Neural cell (in vitro differentiated cells): Measurements from ENCODE around the gene PTPN21. TPM values are rescaled to one million over a fixed set of nuclear protein-coding genes. Genes with fewer than 3 reads are reported as not detected.

Experiments
- H2AFZ ChIP-seq: fragments of 200-600, 300-800 bp; sonication (generic), shearing (Covaris generic); 2 replicates; pipeline ENCODE4 v1.6.0; 2014; ENCODE audit warnings: low read depth, mild to moderate bottlenecking, antibody characterized with exemption, low read length, moderate library complexity
- H3F3A ChIP-seq: fragments of 200-600 bp; shearing (Covaris generic); 2 replicates; pipeline ENCODE4 v1.6.1; 2016; ENCODE audit warnings: mild to moderate bottlenecking, moderate library complexity, mixed read lengths, antibody characterized with exemption, low read length; ENCODE audit not compliant: insufficient read depth, poor library complexity, severe bottlenecking
- H3K27ac ChIP-seq: fragments of 200-600, 300-800 bp; sonication (generic), shearing (Covaris generic); 2 replicates; pipeline ENCODE4 v1.5.1; 2014; ENCODE audit warnings: mild to moderate bottlenecking, low read length, moderate library complexity
- H3K27me3 ChIP-seq: fragments of 300-800, 200-600 bp; sonication (generic), shearing (Covaris generic); 2 replicates; pipeline ENCODE4 v1.6.0; 2014; ENCODE audit warnings: mild to moderate bottlenecking, low read depth, low read length, moderate library complexity; ENCODE audit not compliant: insufficient read depth
- H3K36me3 ChIP-seq: fragments of 300-800, 200-600 bp; sonication (generic), shearing (Covaris generic); 2 replicates; pipeline ENCODE4 v1.5.1; 2014; ENCODE audit warnings: mild to moderate bottlenecking, antibody characterized with exemption, low read length, moderate library complexity; ENCODE audit not compliant: insufficient read depth
- H3K4me2 ChIP-seq: fragments of 300-800, 200-600 bp; sonication (generic), shearing (Covaris generic); 2 replicates; pipeline ENCODE4 v1.6.0; 2014; ENCODE audit warnings: mild to moderate bottlenecking, low read length
- H3K4me3 ChIP-seq: fragments of 300-800, 200-600 bp; sonication (generic), shearing (Covaris generic); 2 replicates; pipeline ENCODE4 v1.5.1; 2014; ENCODE audit warnings: mild to moderate bottlenecking, low read length, moderate library complexity
- H3K79me2 ChIP-seq: fragments of 200-600 bp; shearing (Covaris generic); replicated peaks from 2 replicates; pipeline ENCODE4 v1.6.0; 2014; ENCODE audit warnings: mild to moderate bottlenecking, low read length, moderate library complexity; ENCODE audit not compliant: insufficient read depth
- H3K9ac ChIP-seq: fragments of 300-800, 200-600 bp; sonication (generic), shearing (Covaris generic); 2 replicates; pipeline ENCODE4 v1.6.1; 2016; ENCODE audit warnings: mild to moderate bottlenecking, low read length, mixed read lengths
- H3K9me2 ChIP-seq: fragments of 200-600 bp; shearing (Covaris generic); 2 replicates; pipeline ENCODE4 v1.6.1; 2016; ENCODE audit warnings: mild to moderate bottlenecking, low read length, mixed read lengths; ENCODE audit not compliant: insufficient read depth
- H3K9me3 ChIP-seq: fragments of 200-600, 300-800 bp; sonication (generic), shearing (Covaris generic); 2 replicates; pipeline ENCODE4 v1.6.1; 2016; ENCODE audit warnings: mild to moderate bottlenecking, mixed run types, low read length, moderate library complexity, mixed read lengths
- H4K20me1 ChIP-seq: fragments of 200-600 bp; shearing (Covaris generic); 2 replicates; pipeline ENCODE4 v1.6.1; 2016; ENCODE audit warnings: mild to moderate bottlenecking, mixed run types; ENCODE audit not compliant: insufficient read depth
- CTCF ChIP-seq: fragments of 450-650 bp; IDR thresholded peaks from 2 replicates; pipeline ENCODE4 v1.5.1; 2014; ENCODE audit warnings: antibody characterized with exemption, mild to moderate bottlenecking, moderate library complexity; ENCODE audit not compliant: poor library complexity, severe bottlenecking
- EP300 ChIP-seq: fragments of 450-650 bp; conservative IDR thresholded peaks from 2 replicates; pipeline ENCODE4 v1.6.1; 2014; ENCODE audit warnings: antibody characterized with exemption, mild to moderate bottlenecking, moderate library complexity; ENCODE audit not compliant: poor library complexity, severe bottlenecking
- EZH2 ChIP-seq: fragments of 200-600, 300-800 bp; shearing (Covaris generic), sonication (generic); IDR thresholded peaks from 2 replicates; pipeline ENCODE4 v1.6.1; 2014; ENCODE audit warnings: antibody characterized with exemption, low read length, borderline replicate concordance, mild to moderate bottlenecking; ENCODE audit not compliant: insufficient read depth, poor library complexity, severe bottlenecking
- MXI1 ChIP-seq: fragments of 450-650 bp; conservative IDR thresholded peaks from 2 replicates; pipeline ENCODE4 v1.6.1; 2014; ENCODE audit warnings: antibody characterized with exemption, mild to moderate bottlenecking; ENCODE audit not compliant: poor library complexity, severe bottlenecking
- POLR2AphosphoS5 ChIP-seq: IDR thresholded peaks from 2 replicates; pipeline ENCODE4 v1.6.1; 2012
- RAD21 ChIP-seq: fragments of 450-650 bp; conservative IDR thresholded peaks from 2 replicates; pipeline ENCODE4 v1.6.1; 2014; ENCODE audit warnings: antibody characterized with exemption, mild to moderate bottlenecking, moderate library complexity
- SMC3 ChIP-seq: fragments of 450-650 bp; conservative IDR thresholded peaks from 2 replicates; pipeline ENCODE4 v1.6.1; 2014; ENCODE audit warnings: antibody characterized with exemption, mild to moderate bottlenecking, moderate library complexity; ENCODE audit not compliant: poor library complexity
- TAF1 ChIP-seq: IDR thresholded peaks from 2 replicates; pipeline ENCODE4 v1.6.1; 2012; ENCODE audit warnings: low read depth
- polyA plus RNA-seq: library from polyadenylated mRNA; depleted of rRNA; stranded (reverse); fragments of >200 nt; gene quantifications from 2 replicates; pipeline ENCODE4 v1.2.3, GENCODE V29; 2014
- TF ChIP-seq, protein P1 (sequence below): IDR thresholded peaks from 2 replicates; pipeline ENCODE4 v1.6.1; 2012; ENCODE audit warnings: borderline replicate concordance

The PTPN21 gene
- polyA plus RNA-seq, 1 donor from 2014 or later, result 4.1 TPM

DNA sequence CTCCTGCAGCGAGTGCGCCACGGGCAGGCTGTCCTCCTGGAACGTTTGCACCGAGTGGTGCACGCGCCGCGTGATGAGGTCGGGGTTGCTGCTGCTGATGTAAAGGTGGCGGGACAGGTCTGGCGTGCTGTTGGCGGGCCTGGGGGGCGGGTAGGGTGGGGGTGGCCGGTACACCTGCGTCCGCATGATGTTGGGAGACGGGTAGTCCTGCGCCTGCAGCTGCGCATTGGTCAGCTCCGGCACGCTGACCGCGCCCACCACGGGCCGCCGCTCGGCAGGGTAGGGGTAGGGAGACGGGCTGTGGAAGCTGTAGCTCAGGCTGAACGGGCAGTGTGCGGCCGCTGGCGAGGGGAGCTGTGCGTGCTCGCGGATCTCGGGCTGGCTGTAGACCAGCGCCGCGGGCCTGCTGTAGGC, 75.2 kb downstream of the PTPN21 start:
- Histone ChIP-seq H3K9ac (no peak overlapping the region), H3K4me3 (no peak overlapping the region), H3K9me3 (no peaks in the 10 kb centered on the region), H3K36me3 (peaks cover 17% of the 10 kb centered on the region), H2AFZ (no peak overlapping the region), H3K27me3 (no peaks in the 10 kb centered on the region), H3K79me2 (no peaks in the 10 kb centered on the region), H3K4me2 (no peak overlapping the region), H4K20me1 (no peaks in the 10 kb centered on the region), H3K9me2 (no peaks in the 10 kb centered on the region), H3F3A (no peaks in the 10 kb centered on the region), H3K27ac (no peak overlapping the region)
- TF ChIP-seq SMC3 (no peak), TAF1 (no peak), CTCF (no peak), EZH2 (no peak), POLR2AphosphoS5 (no peak), RAD21 (no peak), EP300 (no peak), MXI1 (no peak)
- TF ChIP-seq, protein P1, sequence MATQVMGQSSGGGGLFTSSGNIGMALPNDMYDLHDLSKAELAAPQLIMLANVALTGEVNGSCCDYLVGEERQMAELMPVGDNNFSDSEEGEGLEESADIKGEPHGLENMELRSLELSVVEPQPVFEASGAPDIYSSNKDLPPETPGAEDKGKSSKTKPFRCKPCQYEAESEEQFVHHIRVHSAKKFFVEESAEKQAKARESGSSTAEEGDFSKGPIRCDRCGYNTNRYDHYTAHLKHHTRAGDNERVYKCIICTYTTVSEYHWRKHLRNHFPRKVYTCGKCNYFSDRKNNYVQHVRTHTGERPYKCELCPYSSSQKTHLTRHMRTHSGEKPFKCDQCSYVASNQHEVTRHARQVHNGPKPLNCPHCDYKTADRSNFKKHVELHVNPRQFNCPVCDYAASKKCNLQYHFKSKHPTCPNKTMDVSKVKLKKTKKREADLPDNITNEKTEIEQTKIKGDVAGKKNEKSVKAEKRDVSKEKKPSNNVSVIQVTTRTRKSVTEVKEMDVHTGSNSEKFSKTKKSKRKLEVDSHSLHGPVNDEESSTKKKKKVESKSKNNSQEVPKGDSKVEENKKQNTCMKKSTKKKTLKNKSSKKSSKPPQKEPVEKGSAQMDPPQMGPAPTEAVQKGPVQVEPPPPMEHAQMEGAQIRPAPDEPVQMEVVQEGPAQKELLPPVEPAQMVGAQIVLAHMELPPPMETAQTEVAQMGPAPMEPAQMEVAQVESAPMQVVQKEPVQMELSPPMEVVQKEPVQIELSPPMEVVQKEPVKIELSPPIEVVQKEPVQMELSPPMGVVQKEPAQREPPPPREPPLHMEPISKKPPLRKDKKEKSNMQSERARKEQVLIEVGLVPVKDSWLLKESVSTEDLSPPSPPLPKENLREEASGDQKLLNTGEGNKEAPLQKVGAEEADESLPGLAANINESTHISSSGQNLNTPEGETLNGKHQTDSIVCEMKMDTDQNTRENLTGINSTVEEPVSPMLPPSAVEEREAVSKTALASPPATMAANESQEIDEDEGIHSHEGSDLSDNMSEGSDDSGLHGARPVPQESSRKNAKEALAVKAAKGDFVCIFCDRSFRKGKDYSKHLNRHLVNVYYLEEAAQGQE, result no peak

DNA sequence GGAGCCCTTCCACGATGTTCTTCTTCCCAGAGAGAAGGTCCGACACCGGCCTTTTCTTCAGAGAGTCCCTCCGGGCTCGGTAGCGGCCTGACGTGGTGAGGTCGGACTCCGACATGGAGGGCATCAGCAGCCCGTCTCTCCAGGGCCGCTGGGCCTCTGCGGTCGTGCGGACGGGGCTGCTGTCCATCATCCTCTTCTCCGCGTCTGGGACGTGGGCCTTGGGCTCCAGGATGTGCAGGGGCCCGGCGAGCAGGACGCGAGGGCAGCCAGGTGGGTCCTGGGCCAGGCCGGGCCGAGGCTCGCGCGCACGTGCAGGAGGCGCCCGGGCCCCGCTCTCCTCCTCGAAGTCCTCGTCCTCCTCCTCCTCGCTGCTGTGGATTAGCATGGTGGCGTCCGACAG, 75.9 kb downstream of the PTPN21 start:
- no peaks in the 10 kb centered on the region for H3F3A ChIP-seq
- H3K9ac ChIP-seq, result no peak overlapping the region
- TF ChIP-seq POLR2AphosphoS5 (no peak), EP300 (no peak), TAF1 (no peak), MXI1 (no peak), RAD21 (no peak), EZH2 (no peak), CTCF (no peak)
- TF ChIP-seq, protein P1, result no peak
- H3K27ac ChIP-seq, result no peak overlapping the region
- no peaks in the 10 kb centered on the region for H4K20me1 ChIP-seq
- H3K4me3 ChIP-seq, result no peak overlapping the region
- no peak overlapping the region for H2AFZ ChIP-seq
- H3K9me3 ChIP-seq, result no peaks in the 10 kb centered on the region
- H3K27me3 ChIP-seq, result no peaks in the 10 kb centered on the region
- H3K9me2 ChIP-seq, result no peaks in the 10 kb centered on the region
- H3K36me3 ChIP-seq, result peaks cover 17% of the 10 kb centered on the region
- no peaks in the 10 kb centered on the region for H3K79me2 ChIP-seq
- H3K4me2 ChIP-seq, result no peak overlapping the region
